GM13977 (cell line): ENCODE measurements around the gene PHC2.

Experiments
- DNase-seq: peaks from one replicate; pipeline ENCODE4 v3.0.0; 2012; ENCODE audit warnings: low spot score
- in situ Hi-C: fragments of 300-500 bp; cut with MboI; formaldehyde crosslinking; loops from one replicate; pipeline ENCODE4 v1.12.0; 2022; ENCODE audit warnings: low sequenced_read_pairs, low pct_unique_long_range_greater_than_20kb, mixed read lengths, inconsistent platforms; ENCODE audit not compliant: unreplicated experiment
- TF ChIP-seq, protein P1 (sequence below): IDR thresholded peaks from 2 replicates; pipeline ENCODE4 v1.5.1; 2012; ENCODE audit warnings: mild to moderate bottlenecking, control low read depth; ENCODE audit not compliant: insufficient read depth; ENCODE audit errors: extremely low read depth, missing control alignments

The PHC2 gene

DNA sequence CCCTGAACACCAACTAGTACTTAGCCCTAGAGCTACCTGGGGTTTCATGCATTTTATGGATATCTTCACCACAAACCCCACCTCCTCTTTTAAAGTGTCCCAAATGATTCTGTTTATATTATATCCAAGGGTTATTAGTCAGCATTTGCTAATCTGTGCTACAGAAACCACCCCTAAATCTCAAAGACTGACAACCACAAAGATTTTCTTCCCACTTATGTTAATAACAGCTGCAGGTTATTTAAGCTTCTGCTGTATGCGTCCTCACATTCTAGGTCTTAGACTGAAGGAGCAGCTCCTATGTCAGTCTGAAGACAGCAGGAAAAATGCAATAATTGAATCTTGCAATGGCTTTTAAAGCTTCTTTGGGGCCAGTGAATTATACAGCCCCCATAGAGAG, 11.2 kb upstream of the PHC2 start:
- TF ChIP-seq, protein P1, sequence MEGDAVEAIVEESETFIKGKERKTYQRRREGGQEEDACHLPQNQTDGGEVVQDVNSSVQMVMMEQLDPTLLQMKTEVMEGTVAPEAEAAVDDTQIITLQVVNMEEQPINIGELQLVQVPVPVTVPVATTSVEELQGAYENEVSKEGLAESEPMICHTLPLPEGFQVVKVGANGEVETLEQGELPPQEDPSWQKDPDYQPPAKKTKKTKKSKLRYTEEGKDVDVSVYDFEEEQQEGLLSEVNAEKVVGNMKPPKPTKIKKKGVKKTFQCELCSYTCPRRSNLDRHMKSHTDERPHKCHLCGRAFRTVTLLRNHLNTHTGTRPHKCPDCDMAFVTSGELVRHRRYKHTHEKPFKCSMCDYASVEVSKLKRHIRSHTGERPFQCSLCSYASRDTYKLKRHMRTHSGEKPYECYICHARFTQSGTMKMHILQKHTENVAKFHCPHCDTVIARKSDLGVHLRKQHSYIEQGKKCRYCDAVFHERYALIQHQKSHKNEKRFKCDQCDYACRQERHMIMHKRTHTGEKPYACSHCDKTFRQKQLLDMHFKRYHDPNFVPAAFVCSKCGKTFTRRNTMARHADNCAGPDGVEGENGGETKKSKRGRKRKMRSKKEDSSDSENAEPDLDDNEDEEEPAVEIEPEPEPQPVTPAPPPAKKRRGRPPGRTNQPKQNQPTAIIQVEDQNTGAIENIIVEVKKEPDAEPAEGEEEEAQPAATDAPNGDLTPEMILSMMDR, result no peak
- in situ Hi-C loops, result no loop called here
- DNase-seq, result no peak

DNA sequence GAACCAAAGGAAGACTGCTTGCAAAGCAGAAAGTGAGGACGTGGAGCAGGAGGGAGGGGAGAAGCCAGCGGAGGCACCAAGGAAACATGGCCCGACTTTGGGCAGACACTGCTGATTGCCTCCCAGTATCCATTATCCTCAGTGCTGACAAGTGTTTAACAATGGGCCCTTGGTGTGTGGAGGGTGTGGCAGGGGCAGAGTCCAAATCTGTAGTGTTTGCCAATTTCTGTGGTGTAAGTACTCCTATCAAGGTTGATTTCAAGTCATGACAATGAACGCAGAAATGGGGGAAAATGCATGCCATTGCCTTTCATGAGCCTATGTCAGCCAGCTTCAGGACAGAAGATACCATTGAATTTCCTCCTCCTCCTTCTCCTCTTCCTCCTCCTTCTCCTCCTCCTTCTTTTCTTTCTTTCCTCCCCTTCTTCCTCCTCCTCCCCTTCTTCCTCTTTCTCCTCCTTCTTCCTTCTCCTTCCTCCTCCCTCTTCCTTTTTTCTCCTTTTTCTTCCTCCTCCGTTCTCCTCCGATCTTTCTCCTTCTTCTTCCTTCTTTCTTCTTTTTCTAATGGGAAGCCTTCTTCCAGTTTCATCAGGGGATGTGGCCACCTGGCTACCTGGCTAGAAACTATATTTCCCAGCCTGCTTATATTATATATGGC, 10.3 kb upstream of the PHC2 start:
- in situ Hi-C loops, result no loop called here
- DNase-seq, result no peak
- TF ChIP-seq, protein P1, result no peak

DNA sequence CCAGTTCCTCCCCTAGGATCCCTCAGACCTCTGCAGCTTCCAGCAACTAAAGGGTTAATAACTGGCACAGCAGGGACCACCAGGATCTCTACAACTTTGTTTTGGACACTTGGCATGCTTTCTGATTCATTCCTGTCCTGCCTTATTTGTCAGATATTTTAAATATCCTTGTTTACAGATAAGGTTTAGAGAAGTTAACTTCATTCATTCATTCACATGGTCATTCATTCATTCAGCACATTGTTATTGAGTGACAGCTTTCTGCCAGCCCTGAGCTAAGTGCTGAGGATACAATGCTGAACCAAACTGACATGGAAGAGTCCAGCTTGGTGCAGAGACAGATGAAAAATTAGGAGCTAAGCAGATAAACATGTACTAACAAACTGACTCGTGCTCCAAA, 8.8 kb upstream of the PHC2 start:
- in situ Hi-C loops, result no loop called here
- DNase-seq, result no peak
- TF ChIP-seq, protein P1, result no peak

DNA sequence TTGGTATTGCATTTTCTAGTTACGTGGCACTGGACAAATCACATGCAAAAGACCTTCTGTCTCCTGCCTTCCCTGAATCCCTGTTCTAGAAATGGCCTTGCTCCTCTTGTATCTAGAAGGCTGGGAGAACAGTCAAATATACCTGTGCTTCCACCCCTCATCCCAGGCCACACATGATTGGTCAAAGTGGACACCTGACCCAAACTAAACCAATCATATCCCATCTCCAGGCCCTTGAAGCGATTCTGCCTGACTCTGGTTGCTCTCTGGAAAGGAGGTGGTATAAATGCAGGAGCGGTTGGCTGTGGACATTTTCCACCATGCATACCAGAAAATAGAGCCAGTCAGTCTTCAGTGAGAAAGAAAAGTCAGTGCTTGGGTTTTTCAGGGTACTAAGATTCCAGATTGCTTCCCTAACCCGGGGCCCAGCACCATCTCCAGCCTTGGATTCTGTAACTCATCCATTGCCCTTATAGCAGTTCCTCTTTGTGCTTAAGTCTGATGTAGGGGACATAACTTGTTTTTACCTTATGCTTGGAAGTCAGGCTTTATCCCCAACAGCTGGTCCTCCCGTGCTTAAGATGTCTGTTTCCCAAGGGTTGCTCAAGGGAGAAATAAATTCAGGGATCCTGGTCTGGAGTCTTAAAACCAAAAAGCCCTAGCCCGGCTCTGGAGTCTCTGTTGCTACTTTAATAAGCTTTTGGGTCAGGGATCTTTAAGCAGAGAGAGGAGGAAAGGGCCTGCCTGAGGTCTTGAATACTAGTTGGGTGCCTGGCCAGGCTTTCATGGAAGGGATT, 7.7 kb upstream of the PHC2 start:
- TF ChIP-seq, protein P1, result no peak
- in situ Hi-C loops, result no loop called here
- DNase-seq, result no peak

DNA sequence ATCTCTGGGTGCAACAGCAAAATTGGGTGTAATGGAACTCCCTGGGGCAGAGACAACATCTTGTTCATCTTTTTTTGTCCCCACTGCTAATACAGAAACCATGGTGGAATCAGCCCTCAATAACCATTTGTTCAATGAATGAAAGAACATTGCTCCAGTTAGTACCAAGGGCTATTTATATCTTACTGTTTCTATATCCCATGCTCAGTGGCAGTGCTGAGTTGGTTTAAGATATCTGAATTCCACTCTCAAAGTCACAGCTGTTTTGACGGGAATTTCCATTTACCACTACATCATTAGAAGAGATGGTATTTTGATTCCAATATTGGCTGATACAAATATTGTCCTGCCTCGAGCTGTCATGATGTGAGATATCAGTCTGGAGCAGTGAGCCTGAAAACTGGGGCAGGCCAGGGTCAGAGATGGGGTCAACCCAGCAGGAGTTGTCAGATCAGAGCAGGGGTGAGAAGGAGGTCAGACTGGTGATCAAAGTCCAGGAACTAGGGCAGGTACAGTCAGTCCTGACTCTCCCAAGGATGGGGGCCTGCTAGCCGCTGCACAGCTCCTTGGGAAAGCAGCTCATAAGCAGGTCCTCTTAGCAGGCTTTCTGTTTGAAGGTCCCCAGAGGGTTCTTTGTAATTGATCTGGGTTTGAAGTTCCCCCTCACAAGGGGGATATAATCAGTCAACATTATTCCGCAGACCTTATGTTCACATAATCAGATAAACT, 5.8 kb upstream of the PHC2 start:
- no peak for DNase-seq
- TF ChIP-seq, protein P1, result no peak
- in situ Hi-C loops, result no loop called here

DNA sequence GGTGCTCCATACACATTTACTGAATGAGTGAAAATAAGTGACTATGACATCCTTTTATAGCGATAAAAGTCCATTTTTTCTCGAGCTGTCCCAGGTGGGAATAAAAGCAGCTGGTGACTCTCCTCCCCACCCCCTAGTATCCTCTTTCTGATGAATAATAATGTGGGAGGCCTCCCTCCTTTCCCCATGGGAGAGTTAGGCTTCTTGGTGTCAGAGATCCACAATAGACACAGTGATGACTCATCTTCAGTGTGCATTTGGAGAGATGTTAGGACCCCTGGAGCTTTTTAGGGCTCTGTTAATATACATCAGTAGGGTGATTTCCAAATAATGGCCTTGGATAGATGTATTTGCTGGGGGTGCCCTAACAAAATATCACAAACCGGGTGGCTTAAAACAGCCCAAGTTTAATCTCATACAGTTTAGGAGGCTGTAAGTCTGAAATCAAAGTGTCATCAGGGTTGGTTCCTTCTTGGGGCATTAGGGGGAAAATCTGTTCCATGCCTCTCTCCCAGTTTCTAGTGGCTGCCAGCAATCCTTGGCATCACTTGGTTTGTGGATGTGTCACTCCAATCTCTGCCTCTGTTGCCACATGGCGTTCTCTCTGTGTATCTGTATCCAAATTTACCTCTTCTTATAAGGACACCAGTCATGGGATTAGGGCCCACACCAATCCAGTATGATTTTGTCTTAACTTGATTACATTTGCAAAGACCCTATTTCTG, 4.4 kb upstream of the PHC2 start:
- in situ Hi-C loops, result no loop called here
- TF ChIP-seq, protein P1, result no peak
- no peak for DNase-seq
